ENCODE results near the gene MIOX. TPM values are rescaled to one million over a fixed set of nuclear protein-coding genes. Genes with fewer than 3 reads are reported as not detected.

MIOX gene
- not detected for total RNA-seq

DNA sequence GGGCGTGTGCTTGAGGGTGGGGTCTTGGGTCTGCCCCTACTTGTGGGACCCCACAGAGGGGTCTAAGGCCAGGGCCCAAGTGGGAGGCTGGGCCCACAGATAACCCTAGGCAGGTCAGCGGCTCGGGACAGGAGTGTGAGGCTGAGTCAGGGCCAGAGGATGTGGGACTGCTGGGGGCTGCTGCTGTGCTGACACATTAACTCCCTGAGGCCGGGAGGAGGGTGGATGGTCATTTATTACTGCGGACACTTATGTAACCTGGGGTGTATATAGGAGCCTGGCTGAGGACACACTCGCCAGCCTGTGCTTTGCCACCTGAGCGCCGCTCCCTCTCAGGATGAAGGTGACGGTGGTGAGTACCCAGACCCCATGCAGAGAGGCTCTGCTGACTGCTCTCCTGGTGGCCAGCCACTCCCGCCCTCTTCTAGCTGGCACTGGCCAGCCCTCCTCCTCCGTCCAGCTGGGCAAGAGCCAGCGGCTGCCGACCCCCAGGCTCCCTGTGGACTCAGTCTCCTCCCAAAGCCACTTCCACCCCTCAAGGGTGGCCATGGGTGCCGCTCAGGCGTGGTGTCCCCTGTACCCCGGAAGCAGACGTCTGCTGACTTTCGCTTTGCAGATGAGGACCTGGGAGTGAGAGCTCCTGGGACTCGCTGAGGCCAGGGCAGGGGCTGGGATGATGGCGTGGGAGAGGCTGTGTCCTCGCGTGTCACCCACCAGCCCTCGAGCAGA lies at the start of gene MIOX:
Gene MIOX, plus strand, starts transcription at position 299 of the 729 bp plus-strand sequence. Its CDS starts 39 bp downstream, at position 338.
- no peak for TF ChIP-seq CTCF (IDR thresholded peaks at IDR 0.05; ENCODE audit: low read depth)

DNA sequence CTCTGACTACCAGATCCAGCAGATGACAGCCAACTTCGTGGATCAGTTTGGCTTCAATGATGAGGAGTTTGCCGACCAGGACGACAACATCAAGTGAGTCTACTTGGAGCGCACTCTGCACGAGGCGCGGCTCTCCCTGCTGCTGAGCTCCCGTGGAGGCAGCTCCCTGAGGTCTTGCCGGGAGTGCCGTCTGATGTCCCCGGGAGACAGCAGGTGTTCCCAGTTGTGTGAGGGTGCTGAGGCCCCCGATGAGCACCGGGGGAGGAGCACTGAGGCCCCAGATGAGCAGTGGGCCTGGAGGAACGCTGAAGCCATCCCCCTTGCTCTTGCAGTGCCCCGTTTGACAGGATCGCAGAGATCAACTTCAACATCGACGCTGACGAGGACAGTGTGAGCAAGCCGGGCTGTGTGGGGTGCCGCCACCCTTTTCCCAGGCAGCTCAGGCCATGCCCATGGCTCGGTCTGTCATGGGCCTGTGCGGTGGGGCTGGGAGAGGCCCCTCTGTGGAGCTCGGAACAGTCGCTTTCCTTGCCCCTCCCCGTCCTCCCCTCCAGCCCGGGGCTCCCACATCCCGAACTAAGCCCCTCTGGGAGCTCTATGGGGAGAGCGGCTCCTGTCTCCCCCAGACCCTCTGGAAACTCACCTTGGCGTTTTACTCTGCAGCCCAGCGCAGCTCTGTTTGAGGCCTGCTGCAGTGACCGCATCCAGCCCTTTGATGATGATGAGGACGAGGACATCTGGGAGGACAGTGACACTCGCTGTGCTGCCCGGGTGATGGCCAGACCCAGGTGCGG lies 49.0 kb upstream of the MIOX start:
- TF ChIP-seq CTCF (IDR thresholded peaks at IDR 0.05; ENCODE audit: low read depth), result no peak

- TF ChIP-seq CTCF (IDR thresholded peaks at IDR 0.05; ENCODE audit: low read depth), result no peak
Observed at GRCh38 chr22:50438305-50439275, 48.1 kb upstream of the MIOX start.

DNA sequence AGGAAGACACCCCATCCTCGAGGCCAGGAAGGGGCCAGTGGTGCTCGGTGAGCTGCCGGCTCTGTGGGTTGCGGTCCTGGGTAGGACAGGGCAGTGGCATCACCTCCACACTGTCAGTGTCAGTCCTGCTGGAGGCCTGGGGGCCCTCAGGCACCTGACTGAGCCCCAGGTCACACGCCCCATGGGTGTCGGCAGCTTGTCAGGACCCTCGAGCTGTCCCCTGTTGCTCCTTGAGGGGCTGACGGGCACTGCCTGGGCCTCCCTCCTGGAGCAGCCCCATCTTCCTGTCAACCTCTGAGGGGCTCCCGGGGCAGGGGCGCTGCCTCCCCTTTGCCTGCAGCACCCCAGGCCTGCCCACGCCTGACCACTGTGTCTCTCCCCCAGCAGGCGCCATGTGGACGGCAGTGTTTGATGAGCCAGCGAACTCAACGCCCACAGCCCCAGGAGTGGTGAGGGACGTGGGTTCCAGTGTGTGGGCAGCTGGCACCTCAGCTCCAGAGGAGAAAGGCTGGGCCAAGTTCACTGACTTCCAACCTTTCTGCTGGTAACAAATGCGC lies 47.3 kb upstream of the MIOX start:
- no peak for TF ChIP-seq CTCF (IDR thresholded peaks at IDR 0.05; ENCODE audit: low read depth)

GRCh38 chr22:50439871-50440331 lies 46.8 kb upstream of the MIOX start:
- TF ChIP-seq CTCF (IDR thresholded peaks at IDR 0.05; ENCODE audit: low read depth), result no peak

- TF ChIP-seq CTCF (IDR thresholded peaks at IDR 0.05; ENCODE audit: low read depth), result no peak
Observed at GRCh38 chr22:50440544-50441249, 46.0 kb upstream of the MIOX start.
